CD4-positive, alpha-beta T cell treated with Interleukin-12 subunit alpha and Interleukin-12 subunit beta, for 1 hour (primary cell): ENCODE results near the gene COL19A1.
"Not testable (repeated sequence)": the region's sequence is repeated elsewhere in the genome, so short reads cannot be mapped to it uniquely, and the experiment has no call there.

ENCODE experiments used
- DNase-seq: peaks from one replicate; pipeline ENCODE4 v3.0.0-alpha.2; 2020

The COL19A1 gene

GRCh38 chr6:69973763-69974162, 107.4 kb downstream of the COL19A1 start:
- no peak for DNase-seq

GRCh38 chr6:69974193-69974592, 107.8 kb downstream of the COL19A1 start:
- no peak for DNase-seq

- DNase-seq: no peak
Measured at GRCh38 chr6:69976591-69977090, 110.3 kb downstream of the COL19A1 start.

GRCh38 chr6:69980624-69981023, 114.3 kb downstream of the COL19A1 start:
- DNase-seq: no peak

GRCh38 chr6:69984506-69984905, 118.2 kb downstream of the COL19A1 start:
- no peak for DNase-seq

GRCh38 chr6:69985180-69985579, 118.8 kb downstream of the COL19A1 start:
- no peak for DNase-seq

- no peak for DNase-seq
Measured at GRCh38 chr6:69987550-69987949, 121.2 kb downstream of the COL19A1 start.

- no peak for DNase-seq
Measured at GRCh38 chr6:69988458-69989126, 122.2 kb downstream of the COL19A1 start.

GRCh38 chr6:69994251-69994650, 127.9 kb downstream of the COL19A1 start:
- DNase-seq: no peak

GRCh38 chr6:70008189-70008588, 141.8 kb downstream of the COL19A1 start:
- no peak for DNase-seq

- not testable (repeated sequence) for DNase-seq
Measured at GRCh38 chr6:70010339-70010738, 144.0 kb downstream of the COL19A1 start.

GRCh38 chr6:70023201-70023600, 156.8 kb downstream of the COL19A1 start:
- not testable (repeated sequence) for DNase-seq

- DNase-seq: no peak
Measured at GRCh38 chr6:70028246-70028645, 161.9 kb downstream of the COL19A1 start.

- no peak for DNase-seq
Measured at GRCh38 chr6:70028926-70029325, 162.6 kb downstream of the COL19A1 start.

- no peak for DNase-seq
Measured at GRCh38 chr6:70033781-70034180, 167.4 kb downstream of the COL19A1 start.

- DNase-seq: no peak
Measured at GRCh38 chr6:70037445-70037844, 171.1 kb downstream of the COL19A1 start.

GRCh38 chr6:70040766-70041165, 174.4 kb downstream of the COL19A1 start:
- DNase-seq: no peak

GRCh38 chr6:70041411-70041810, 175.1 kb downstream of the COL19A1 start:
- DNase-seq: no peak

GRCh38 chr6:70045413-70045812, 179.1 kb downstream of the COL19A1 start:
- no peak for DNase-seq

GRCh38 chr6:70051197-70052124, 185.1 kb downstream of the COL19A1 start:
- DNase-seq: no peak

GRCh38 chr6:70059039-70059719, 192.8 kb downstream of the COL19A1 start:
- no peak for DNase-seq

GRCh38 chr6:70060680-70061079, 194.3 kb downstream of the COL19A1 start:
- DNase-seq: no peak

- no peak for DNase-seq
Measured at GRCh38 chr6:70061546-70061945, 195.2 kb downstream of the COL19A1 start.
